GM23248 (cell line): ENCODE measurements around the gene CROCC2.

Experiments
- EZH2 ChIP-seq: fragments of 200-600 bp; sonication (generic); IDR thresholded peaks from 2 replicates; pipeline ENCODE4 v1.6.1; 2018; ENCODE audit warnings: antibody characterized with exemption, mild to moderate bottlenecking; ENCODE audit not compliant: insufficient read depth, poor library complexity, severe bottlenecking
- EZH2phosphoT487 ChIP-seq: fragments of 200-600 bp; sonication (generic); IDR thresholded peaks from 2 replicates; pipeline ENCODE4 v1.6.1; 2018; ENCODE audit warnings: antibody characterized with exemption, moderate library complexity, mild to moderate bottlenecking, low read depth; ENCODE audit not compliant: insufficient read depth

GRCh38 chr2:240983996-240984498, 77.9 kb downstream of the CROCC2 start:
- no peak for TF ChIP-seq EZH2
- no peak for TF ChIP-seq EZH2phosphoT487
